IPS DF 4.7 (cell line): ENCODE data around the gene CCDC68.

Experiments used
- DNase-seq: peaks from one replicate; pipeline ENCODE4 v3.0.0-alpha.2; 2013; ENCODE audit warnings: low spot score; ENCODE audit errors: extremely low read depth

CCDC68 gene

GRCh38 chr18:54961868-54962267, 2.6 kb upstream of the CCDC68 start:
- DNase-seq = no peak

DNA sequence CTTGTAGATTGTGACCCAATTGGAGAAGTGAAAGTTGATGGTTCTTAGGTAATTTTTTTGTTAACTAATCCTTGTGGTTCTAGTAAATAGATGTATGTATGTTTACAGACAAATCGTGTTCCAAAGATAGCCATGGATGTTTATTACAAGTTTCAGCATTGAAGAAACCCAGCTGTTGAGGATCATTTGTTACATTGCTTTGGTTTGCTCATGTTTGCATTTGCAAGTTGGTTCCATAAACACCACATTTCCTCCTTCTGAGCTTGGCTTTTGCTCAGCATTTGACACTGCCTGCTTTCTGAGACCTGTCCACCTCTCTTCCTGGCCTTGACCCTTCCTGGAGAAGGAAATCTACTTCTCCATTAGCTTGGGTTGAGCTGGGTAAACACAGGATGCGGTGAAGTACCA, 1.8 kb upstream of the CCDC68 start:
- no peak for DNase-seq

DNA sequence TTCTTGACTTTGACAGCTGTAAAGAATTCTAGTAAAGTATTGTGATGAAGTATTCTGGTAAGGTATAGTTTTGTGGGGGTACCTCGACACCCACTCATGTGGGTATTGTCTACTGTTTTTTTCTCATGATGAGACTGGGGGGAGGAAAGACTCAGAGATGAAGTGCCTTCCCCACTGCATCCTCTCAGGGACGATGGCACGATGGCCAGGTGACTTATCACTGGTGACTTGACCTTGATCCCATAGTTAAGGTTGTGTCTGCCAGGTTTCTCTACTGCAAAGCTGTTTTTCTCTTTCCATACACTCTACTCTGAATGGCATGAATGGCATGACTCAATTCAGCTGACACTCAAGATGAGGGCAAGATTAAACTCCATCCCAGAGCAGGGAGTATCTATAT, 936 bp upstream of the CCDC68 start:
- no peak for DNase-seq

DNA sequence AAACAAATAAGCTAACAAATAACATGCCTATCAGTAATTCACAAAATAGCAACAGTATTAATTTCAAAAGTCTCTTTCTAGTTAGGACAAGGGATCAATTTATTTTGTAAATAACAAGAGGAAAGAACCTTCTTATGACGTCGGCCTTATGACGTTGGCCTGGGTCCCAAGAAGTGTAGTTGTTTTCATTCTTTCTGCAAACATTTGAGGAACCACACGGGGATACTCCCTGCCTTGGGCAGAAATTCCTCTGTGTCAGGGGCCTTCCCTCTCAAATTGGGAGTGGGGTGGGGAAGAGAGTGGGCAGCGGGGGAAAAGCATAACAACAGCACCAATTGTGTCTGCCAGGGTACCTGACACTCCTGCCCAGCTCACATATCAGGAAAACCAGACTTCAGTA, 1.3 kb downstream of the CCDC68 start:
- DNase-seq = no peak

- DNase-seq = no peak
Measured at GRCh38 chr18:54957296-54957832, 1.9 kb downstream of the CCDC68 start.

- DNase-seq = no peak
Measured at GRCh38 chr18:54956506-54956905, 2.8 kb downstream of the CCDC68 start.

GRCh38 chr18:54952026-54952425, 7.2 kb downstream of the CCDC68 start:
- DNase-seq = no peak

GRCh38 chr18:54950221-54950620, 9.0 kb downstream of the CCDC68 start:
- DNase-seq = no peak

DNA sequence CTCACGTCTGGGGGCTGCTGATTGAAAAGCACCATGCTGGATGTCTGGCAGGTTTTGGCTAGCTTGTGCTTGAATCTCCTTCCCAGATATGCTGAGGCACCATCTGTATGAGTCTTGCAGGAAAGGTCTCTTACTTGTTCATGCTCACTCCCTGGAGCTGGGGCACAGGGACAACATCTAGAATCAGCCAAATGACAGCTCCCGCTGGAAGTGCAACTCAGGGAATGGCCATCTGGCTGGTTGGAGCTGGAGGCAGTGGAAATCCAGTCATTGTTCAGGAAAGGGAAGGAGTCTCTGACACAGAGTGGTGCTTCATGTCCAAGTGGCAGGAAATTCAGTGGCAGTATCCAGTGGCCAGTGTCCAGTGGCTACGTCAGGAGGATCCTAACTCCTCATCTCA, 9.7 kb downstream of the CCDC68 start:
- no peak for DNase-seq

- DNase-seq = no peak
Measured at GRCh38 chr18:54948350-54948837, 10.9 kb downstream of the CCDC68 start.

DNA sequence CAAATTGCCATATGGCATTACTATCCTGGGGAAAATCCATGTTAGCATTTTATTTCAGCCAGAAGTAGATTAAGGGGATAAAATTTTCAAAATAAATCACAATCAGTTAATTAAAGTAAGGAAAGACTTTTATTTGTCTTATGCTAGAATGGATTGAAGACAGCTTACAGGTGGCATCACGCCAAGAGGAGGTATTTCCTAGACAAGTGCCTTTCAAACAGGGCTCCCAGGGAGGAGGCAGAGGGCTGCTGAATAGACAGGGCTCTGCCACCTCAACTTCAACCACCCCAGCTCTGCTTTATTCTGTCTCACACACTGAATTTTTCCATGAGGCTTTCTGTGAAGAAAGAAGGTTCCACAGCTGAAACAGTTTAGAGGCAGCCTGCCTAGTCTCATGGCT, 12.2 kb downstream of the CCDC68 start:
- no peak for DNase-seq

DNA sequence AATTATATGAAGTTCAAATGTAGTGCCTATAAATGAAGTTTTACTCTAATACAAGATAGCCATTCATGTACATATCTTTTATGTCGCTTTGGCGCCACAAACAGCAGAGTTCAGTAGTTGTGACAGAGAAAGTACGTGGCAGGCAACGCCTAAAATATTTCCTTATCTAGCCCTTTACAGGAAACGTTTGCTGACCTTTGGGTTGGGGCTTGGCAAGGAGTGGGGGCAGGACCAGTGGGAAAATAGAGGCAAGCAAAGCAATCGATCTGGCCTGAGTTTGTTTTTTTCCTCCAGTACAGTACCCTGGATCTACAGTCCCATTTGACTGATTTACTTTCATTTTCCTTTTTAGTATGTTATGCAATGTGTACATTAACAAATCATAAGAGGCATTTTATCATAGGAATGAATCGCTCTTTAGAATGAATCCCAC, 13.1 kb downstream of the CCDC68 start:
- DNase-seq = no peak

DNA sequence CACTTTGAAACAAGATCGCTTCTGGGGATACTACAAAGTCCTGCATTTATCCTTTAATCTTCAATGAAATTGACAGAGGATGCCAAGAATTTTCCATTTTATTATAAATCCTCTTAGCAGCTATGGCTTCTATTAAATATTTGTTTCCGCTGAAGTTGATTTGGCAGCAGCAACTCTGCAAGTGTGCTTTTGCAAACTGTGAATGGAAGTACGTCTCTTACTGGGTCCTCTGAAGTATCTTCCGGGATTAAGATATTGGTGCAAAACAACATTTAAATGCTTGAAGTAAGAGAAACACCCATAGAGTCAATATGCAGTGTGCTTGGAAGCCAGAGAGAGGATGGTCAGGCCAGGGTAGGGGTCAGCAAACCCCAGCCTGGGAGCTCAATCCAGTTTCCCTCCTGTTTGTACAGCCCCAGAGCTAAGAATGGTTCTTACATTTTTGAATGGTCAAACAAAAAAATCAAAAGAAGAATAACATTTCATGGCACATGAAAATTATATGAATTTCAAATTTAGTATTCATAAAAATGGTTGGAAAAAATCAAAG, 13.6 kb downstream of the CCDC68 start:
- DNase-seq = no peak

DNA sequence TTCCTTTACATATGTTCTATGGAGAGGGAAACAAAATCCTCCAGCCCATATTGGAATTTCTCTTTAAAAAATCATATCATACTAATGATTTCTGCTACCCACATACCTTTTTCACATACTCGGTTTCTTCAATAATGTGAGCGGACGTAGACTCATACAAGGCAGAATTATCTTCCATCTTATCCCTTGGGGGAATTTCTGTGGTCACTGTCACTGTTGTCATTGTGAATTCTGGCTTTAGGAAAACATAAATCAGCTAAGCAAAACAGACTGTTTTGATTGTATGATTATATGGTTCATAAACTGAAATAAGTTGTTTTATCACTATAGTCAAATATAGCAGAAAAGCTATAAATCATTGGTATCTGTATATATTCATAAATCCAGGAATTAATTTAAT, 16.7 kb downstream of the CCDC68 start:
- DNase-seq = no peak

GRCh38 chr18:54942144-54942543, 17.1 kb downstream of the CCDC68 start:
- no peak for DNase-seq

DNA sequence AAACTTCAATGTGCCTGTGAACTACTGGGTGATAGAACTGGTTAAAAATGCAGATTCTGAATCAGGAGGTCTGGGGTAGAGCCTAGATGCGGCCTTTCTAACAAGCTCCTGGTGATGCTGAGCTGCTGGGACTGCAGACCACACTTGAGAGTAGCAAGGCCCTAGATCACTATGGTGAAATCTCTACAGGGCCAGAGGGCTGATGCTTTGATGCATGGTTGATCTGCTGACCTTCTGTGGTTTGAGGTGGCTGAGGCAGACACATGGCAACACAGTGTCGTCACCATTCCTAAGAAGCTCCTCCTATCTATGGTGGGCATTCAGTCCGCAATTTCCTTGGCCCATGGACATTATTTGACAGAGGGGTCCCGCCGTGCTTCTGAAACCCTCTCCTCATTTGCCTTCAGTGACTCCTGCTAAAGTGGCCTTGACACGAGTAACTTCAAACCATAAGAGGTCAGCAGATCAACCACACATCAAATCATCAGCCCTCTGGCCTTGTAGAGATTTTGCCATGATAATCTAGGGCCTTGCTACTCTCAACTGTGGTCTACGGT, 19.8 kb downstream of the CCDC68 start:
- no peak for DNase-seq

GRCh38 chr18:54938506-54938905, 20.8 kb downstream of the CCDC68 start:
- DNase-seq = no peak

GRCh38 chr18:54932472-54932871, 26.8 kb downstream of the CCDC68 start:
- no peak for DNase-seq

GRCh38 chr18:54931152-54931551, 28.1 kb downstream of the CCDC68 start:
- no peak for DNase-seq

DNA sequence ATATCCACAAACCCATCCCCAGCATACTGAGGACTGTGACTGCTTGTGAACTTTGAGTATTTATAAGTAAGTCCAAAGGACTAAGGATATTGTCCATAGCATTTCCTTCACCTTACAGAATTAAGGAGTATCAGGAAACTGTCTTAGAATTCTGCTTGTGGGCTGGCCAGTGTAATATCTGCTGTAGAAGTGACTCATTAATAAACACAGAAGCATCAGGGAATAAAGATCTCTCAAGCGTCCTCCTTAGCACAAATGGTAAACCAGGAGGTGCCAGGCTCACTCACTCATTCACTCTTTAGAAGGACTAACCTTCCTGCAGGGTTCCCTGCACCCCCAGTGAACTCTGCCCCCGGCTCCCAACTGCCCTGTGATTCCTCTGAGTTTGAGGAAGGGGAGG, 31.0 kb downstream of the CCDC68 start:
- DNase-seq = no peak

DNA sequence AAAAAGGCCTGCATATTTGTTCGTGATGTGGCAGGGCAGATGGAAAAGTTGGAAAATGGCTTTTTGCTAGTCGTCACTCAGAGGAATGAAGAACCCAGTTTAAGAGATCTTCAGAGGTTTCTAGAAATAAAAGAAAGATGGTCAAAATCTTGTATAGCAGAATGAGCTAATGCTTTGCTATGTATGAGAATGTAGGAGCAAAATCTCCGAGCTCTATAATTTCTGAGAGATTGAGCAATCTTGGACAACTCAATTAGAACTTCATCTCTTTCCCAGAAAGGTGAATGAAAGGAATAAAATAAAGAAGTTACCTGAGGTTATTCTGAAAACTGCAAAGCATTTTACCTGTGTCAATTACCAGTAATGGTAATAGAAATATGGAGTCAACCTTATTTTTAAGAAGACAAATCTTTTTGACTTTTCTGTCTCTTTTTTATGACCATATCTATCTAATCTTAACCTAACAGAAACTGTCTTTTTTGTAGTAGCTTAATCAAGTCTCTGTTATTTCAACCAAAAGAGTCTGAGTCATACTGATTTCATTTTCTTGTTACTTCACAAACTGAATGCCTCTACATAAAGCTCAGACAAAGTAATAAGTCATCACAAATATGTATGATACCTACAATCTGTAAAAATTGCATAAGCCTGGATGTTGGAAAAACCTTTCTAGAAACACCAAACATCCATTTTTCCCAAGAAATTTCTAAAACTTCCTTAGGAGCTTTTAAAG, 32.5 kb downstream of the CCDC68 start:
- no peak for DNase-seq

DNA sequence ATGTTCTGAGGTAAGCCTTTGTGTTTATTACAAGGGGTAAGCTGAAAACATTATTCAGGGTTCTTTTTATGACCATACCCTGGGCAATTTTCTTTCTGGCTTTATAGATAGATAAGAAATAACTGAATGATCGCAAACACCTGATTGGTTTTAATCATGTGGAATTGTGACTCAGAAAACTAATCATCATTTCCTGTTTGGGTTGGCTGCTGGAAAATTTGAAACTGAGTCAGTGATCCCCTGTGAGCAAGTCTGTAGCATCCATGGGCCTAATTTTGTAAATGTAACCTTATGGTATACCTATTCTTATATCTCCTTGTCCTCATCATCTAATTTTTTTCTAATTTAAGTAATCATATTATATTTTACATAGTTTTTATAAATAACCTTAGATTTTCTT, 34.3 kb downstream of the CCDC68 start:
- DNase-seq = no peak
